Endometrial microvascular endothelial cells (primary cell): Measurements from ENCODE around the gene AGO1. TPM values are rescaled to one million over a fixed set of nuclear protein-coding genes. Genes with fewer than 3 reads are reported as not detected.

Experiments
- in situ Hi-C: cut with HindIII; loops from 2 replicates; pipeline ENCODE4 v1.10.0; 2017; ENCODE audit warnings: low sequenced_read_pairs, low pct_unique_long_range_greater_than_20kb; ENCODE audit errors: inconsistent ontology term
- total RNA-seq: library from RNA; depleted of rRNA; stranded (reverse); fragments of >200 nt; gene quantifications from one replicate; pipeline ENCODE4 v1.2.3, GENCODE V29; 2015; ENCODE audit errors: inconsistent ontology term

The AGO1 gene
- total RNA-seq, 1 donor from 2014 or later = 20.0 TPM

DNA sequence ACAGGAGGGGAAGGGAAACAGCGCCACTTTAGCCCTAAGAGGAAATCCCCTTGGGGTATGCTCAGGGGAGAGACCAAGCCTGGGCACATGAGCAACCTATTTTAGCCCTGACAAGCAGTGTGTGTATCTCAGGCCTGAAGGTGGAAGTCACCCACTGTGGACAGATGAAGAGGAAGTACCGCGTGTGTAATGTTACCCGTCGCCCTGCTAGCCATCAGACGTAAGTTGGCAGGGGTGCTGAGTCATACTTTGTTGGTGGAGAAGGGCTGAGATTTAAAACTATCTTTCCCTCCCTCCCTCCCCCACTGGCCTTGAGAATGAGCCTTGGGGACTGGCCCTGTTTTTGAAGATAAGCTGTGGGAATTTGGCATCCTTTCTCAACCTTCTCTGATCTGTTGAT lies 11.2 kb downstream of the AGO1 start:
- in situ Hi-C loops = no loop called here

DNA sequence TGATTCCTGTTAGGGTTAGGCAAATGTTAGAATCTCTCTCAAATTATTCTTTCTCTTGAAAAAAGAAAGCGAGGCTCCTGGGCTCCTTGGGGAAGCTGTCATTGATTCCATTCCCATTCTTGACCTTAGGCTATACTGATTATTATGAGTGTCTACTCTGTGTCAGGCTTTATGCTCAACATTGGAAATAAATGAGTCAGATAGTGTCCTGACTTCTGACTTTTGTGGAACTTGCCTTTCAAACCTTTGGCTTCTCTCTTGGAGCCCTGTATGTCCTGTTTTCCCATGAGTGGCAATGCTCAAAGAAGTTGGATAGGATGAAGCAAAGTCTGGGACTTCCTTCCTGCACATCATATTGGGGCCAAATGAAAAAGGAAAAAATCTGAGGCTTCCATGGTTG lies 11.6 kb downstream of the AGO1 start:
- in situ Hi-C loops = no loop called here

DNA sequence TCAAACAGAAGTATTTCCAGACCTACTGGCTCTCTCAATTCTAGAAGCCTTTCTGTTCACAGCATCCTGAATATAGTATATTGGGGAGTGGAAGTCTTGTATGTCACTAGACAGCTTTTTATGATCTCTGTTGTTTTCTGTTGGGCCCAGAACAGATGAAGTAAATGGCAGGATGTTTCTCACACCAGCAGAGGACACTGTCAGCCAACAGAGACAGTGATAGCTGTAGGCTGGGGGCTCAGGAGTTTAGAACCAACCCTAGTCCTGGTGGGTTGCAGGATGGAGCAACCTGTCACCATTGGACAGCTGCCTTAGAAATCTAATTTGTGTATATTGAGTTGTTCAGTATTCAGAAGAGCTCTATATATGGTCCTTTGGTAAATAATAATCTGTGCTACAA lies 16.9 kb downstream of the AGO1 start:
- in situ Hi-C loops = no loop called here

DNA sequence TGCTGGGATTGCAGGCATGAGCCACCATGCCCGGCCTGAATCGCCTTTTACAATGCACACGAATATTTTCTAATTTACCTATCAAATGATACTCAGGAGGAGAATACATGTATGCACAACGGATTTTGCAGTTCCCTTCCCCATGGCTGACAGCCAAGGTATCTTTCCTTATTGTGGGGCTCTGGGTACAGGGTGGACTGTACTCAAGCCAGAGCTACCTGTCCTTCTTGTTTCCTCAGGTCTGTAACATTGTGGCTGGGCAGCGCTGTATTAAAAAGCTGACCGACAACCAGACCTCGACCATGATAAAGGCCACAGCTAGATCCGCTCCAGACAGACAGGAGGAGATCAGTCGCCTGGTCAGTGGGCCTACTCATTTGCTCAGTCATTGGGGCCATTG lies 18.2 kb downstream of the AGO1 start:
- in situ Hi-C loops = no loop called here

DNA sequence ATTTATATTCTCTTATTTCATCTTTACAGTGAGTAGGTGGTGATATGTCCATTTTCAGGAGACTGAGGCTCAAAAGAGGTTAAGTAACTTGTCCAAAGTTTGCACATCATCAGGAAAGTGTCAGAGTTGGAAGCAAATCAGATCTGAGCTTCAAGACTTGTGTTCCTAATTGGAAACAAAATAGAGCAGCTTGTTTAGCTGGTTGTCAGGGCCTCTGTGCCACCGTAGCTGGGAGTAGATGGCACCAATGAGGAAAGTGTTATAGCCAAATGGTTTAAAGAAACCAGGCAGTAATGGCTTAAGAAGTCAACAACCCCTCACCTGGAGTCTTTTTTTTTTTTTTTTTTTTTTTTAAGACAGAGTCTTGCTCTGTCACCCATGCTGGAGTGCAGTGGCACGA lies 19.7 kb downstream of the AGO1 start:
- in situ Hi-C loops = no loop called here

DNA sequence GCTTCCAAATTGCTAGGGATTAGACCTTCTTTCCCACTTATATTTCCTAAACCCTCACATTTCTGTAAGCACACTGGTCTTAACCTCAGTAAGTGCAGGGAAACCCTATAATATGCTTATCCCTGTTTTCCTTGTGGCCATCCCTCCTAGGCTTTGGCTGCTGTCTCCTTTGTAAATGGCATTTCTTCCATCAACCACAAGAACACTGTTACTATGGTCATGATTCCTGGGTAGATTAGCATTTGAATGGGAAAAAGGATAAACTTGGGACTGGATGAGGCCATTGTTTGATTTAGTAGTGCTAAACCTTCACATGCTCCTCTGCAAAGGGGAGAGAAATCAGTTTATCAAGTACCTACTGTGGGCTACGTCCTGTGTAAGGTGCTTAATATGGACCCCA lies 31.7 kb downstream of the AGO1 start:
- in situ Hi-C loops = no loop called here

DNA sequence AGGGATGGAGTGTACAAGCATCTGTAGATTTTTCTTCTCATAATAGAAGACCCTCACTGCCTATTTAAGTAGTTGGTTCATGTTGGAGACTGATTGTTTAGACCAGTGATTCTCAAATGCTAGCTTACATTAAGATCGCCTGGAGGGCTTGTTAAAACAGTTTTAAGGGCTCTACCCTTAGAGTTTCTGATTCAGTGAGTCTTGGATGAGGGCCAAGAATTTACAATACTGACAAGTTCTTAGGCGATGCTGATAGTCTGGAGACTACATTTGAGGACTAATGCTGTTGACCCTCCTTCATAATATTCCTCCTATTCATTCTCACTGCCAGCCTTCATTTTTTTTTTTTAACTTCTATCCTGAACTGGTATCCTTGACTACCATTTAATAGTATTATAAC lies 32.7 kb downstream of the AGO1 start:
- in situ Hi-C loops = no loop called here

DNA sequence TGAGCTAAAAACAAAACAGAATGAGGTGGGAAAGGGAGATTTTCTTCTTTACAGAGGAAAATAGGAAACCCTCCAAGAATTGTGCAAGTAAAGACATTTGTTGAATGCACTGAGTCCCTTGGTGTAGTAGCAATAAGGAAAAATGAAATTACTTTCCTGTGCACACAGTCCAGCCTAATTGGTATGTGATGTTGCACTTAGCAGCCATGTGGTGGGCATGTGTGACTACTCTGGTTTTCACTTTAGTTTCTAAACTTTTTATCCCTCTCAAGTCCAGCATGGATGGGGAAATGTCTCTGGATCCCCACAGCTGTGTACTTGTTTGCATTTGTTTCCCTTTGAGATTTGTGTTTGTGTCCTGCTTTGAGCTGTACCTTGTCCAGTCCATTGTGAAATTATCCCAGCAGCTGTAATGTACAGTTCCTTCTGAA lies 40.8 kb downstream of the AGO1 start:
- in situ Hi-C loops = no loop called here

DNA sequence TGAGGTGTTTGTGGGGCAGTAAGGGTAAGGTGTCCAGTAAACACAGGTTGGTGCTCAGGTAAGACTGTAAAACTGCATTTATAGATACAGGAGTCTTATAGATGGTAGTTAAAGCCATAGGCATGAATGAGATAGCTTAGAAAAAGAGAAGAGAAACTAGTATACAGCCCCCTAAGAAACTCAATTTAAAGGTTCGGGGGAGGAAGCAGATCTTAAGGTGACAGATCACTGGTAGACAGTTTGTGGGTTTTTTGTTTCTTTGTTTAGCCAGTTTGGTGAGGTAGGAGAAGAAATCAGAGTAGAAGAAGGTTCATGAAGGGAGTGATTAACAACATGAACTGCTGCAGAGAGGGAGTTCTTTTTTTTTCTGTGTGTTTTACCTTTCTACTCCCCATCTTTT lies 41.8 kb downstream of the AGO1 start:
- in situ Hi-C loops = no loop called here

DNA sequence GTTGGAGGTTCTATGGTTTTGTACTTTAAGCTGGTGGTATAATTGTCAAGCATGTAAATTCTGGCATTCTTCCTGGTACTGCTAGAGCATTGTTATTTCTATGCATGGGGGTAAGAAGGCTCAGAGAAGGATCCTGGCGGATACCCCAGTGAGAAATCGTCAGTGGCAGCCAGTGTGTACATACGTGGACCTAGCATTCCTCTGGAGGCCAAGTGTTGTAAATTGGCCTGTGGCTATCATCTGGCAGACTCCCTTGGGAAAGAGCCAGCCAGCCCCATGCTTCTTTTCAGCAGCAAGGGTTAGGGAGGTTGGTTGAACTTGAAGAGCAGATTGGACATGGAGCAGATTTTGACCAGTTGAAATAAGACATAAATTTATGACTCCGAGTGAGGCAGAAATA lies 42.7 kb downstream of the AGO1 start:
- in situ Hi-C loops = no loop called here

DNA sequence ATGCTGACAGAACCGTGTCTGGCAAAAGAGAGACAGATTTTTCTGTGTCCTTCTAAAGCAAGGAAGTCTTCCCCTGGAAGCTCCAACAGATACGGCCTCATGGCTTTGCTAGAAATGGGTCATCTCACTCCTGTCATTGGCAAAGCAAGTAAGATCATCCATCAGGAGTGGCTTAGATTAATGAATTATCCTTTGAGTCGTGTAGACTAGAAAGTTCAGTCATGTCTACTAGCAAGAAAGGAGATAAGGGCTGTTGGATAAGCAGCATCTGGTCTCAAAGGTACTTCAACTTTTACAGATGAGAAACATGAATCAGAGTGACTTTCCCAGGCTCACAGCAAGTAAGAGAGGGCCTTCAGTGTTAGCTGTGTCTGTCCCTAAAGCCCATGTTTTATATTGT lies 44.5 kb downstream of the AGO1 start:
- in situ Hi-C loops = no loop called here

DNA sequence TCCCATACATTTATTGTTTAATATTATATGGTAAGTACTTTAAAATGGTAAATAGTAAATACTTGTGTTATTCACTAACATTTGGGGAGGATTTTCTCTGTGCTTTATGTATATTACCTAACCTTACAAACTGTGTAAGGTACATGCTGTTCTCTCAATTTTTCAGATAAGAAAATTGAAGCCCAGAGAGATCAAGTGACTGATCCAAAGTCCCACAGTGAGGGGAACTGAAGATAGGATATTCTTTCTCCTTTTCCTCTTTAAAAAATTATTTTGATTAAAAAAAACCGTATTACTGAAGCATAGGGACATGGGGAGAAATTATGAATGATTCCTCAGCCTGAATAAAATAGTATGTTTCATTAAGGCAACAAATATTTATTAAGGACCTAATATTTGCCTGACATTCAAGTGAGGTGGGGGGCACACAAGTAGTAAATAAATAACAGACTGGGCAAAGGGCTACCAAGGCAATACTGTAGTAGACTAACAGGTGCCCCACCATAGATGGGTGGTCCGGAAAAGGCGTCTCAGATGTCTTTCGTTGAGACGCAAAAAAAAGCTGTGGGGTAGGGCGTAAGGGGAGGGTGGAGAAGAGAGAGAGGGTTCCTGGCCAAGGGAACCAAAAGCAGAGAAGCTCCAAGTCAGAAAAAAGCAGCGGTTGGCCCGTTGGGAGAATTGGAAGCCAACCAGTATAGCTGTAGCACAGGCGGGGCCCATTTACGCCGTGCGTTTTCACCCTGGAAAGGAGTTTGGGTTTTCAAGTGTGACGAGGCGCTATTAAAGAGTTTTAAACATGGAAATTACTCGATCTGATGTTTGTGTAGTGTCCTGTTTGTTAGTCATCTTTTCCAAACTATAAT lies 47.0 kb downstream of the AGO1 start:
- in situ Hi-C loops = no loop called here

DNA sequence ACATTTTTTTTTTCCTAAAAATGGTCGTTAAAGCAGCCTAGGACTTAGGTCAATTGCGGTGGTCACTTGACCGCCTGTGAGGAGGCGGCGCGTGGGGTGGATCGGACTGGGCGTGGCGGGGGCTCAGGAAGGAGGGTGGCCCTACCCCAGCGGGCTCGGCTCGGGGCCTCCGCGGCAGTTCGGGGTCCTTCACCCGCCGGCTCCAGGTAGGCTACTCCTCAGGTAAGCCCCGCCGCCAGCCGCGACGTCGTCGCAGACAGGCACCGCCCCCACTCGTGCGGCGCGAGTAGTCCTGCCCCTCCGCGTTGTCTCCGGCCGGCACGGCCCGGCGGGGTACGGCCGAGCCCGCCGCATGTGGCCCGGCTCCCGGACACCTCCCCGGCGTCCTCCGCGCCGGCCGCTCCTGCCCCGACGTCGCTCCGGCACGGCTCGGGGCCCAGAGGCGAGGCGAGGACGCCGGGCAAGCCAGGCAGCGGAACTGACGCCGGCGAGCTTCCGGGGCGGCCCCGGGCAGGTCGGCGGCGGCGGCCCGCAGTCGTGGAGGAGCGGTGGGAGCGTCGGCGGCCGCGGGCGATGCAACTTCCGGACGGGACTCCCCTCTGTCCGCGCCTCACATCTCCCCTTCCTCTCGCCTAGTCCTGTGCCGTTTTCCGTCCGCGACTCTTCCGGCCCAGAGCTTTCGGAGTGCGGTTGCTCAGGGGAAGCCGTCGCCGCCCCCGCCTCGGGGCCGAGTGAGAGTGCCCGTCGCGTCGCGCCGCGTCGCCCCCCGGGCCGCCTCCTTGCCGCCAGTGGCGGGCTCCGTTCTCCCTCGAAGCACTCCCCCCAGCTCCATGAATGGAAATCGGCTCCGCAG lies 47.8 kb downstream of the AGO1 start, which contains the start of gene AGO3:
AGO3 (plus strand) TSS at position 513 of the 853 bp plus-strand sequence; CDS start at position 835, 322 bp downstream.
- in situ Hi-C loops = no loop called here

DNA sequence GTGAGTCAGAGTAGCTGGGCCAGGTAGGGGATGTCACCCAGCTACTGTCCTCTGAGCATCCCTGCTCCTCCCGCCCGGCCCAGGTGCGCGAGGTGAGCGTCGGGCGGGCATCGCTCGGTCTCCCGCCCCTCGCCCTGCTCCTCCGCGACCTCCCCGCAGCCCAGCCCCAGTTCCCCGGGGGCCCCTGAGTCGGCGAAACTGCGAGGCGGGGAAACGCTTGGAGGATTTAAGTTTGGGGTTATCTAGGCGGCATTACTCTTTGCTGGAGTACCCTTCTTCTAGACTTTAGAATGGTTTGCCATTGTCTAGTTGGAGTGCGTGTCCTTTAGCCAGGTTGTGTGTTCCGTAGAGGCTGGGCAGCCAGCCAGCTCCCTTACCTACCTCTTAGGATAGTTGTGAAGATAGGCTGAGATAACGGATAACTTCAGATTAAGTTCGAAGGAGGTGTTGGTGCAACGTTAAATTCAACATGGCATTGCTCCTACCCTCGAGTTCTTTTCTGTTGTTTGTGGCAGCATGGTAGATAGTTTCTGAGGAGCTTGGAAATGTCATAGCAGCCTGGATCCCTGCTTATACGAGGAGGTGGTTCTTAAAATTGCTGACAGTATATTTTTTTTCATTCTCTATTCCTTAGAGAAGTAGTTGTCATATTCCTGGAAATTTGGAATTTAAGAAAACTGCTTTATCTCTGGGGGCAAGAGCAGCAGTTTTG lies 48.6 kb downstream of the AGO1 start:
- in situ Hi-C loops = no loop called here

DNA sequence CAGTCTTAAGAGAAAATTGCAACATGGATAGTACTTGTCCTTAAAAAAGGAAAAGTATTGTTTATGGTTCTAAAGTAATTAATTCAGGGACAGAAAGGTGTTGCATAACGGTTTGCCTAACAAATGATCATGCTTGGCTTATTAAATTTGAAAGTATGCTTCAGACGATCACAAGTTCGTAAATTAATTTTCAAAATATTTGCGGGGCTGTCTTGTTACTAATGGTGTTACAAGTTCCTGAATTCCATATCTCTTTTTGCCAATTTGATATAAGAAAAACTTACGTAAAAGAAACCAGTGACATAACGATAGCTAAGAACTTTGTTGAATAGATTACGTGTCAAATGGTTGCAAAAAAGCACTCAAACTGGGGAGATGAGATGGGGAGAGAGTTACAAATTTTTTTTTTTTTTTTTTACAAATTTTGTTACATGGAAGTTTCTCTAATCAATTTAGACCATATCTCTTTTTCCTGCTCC lies 49.2 kb downstream of the AGO1 start:
- in situ Hi-C loops = no loop called here

DNA sequence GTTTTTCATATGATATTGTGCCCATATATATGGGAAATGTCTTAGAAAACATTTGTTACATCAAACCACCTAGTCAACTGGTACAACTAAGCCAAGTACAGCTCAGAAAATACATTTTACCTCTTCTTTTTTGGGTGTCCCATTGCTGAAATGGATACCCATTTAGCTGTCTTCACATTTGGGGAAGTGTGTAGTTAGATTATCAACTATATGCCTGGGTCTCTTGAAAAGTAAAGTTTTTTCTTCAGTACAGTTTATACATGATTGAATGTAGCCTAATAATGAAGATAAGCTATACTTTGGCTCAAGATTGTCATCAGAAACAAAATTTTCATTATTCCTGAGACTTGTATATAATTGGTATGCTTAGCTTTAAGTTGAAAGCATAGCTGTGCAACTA lies 49.9 kb downstream of the AGO1 start:
- in situ Hi-C loops = no loop called here

DNA sequence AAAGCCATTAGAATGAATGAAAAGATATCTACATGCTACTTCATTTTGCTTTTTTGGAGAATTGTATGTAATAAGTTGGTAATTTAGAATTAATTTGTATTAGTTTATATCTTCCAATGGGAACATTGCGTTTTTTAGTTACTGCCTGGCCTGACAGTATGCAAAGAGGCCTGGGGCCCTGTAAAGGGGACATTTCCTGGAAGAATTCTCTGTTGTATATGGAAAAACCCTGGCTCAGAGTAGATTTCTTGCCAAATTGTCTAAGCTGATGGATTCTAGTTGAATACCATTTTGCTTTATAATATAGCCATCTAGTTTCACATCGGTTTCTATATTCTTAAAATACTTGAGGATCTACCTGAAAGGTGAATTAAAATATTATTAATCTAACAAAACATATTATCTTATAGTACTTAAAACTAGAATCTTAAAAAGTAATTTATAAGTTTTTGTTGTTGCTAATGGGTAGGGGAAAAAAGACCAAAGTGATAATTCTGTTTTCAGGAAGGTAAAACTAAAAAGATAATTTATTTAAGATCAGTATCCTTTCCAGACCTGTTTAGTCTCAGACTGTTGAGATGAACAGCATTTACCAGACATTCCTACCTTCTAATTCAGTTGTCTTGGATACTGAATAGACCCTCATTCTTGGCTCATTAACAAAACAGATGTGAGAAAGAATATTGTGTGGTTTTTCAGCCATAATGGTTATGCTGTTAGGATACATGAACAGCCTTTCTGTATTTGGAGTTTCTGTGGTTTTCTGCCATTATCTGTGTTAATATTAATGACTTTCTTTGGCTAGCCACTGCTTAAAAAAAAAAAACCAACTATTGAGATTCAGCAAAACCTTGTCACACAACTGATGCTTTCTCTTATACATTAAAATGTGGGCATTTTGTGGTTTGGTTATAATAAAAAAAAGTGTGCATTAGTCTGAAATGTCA lies 52.7 kb downstream of the AGO1 start:
- in situ Hi-C loops = no loop called here

DNA sequence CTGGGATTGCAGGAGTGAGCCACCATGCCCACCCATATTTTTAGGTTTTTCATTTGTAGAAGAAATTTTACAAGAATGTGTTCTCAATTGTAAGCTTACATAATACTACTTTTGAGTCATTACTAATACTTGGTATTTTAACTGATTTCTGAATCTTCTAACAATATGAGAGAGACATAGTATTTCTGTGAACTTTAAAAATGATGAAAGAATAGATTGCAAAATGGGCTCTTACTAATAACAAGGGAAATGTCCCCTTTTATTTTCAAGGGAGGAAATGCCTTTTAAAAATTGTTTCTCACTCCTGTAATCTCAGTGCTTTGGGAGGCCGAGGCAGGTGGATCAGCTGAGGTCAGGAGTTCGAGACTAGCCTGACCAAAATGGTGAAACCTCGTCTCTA lies 53.8 kb downstream of the AGO1 start:
- in situ Hi-C loops = no loop called here
